ENCODE results near the gene MRPL43.

GRCh38 chr10:100967332-100967731 is 20.0 kb downstream of the MRPL43 start:
- TF ChIP-seq POLR2A (IDR thresholded peaks at IDR 0.05), result no peak
- no peak for TF ChIP-seq CTCF (IDR thresholded peaks at IDR 0.05)
- TF ChIP-seq POLR2AphosphoS5 (IDR thresholded peaks at IDR 0.05), result no peak
